IPS-NIHi11 (cell line): ENCODE measurements around the gene LRRC40.

Experiments used
- DNase-seq: peaks from one replicate; pipeline ENCODE4 v3.0.0; 2012; ENCODE audit warnings: mixed read lengths, low spot score

Gene LRRC40

GRCh38 chr1:70115315-70115714 is 90.1 kb downstream of the LRRC40 start:
- no peak for DNase-seq

- DNase-seq, result no peak
Measured at GRCh38 chr1:70112838-70113237, 92.5 kb downstream of the LRRC40 start.

- DNase-seq, result no peak
Measured at GRCh38 chr1:70109241-70109640, 96.1 kb downstream of the LRRC40 start.

GRCh38 chr1:70103770-70104169 is 101.6 kb downstream of the LRRC40 start:
- no peak for DNase-seq

GRCh38 chr1:70101774-70102173 is 103.6 kb downstream of the LRRC40 start:
- DNase-seq, result no peak

GRCh38 chr1:70101231-70101630 is 104.1 kb downstream of the LRRC40 start:
- no peak for DNase-seq
